Measurements from ENCODE around the gene ARMC7. TPM values are rescaled to one million over a fixed set of nuclear protein-coding genes. Genes with fewer than 3 reads are reported as not detected.
"Not testable (repeated sequence)": the region's sequence is repeated elsewhere in the genome, so short reads cannot be mapped to it uniquely, and the experiment has no call there.

The ARMC7 gene
- polyA plus RNA-seq, 6 donors from 2014 or later = 2.0 to 6.0 (median 4.5) TPM

GRCh38 chr17:75114552-75115314 is 5.0 kb downstream of the ARMC7 start:
- H3K9me3 Mint-ChIP-seq = no peaks in the 10 kb centered on the region
- peak; percentile 41 for DNase-seq
- peak overlapping the region; percentile 85 to 95 (median 92) for H3K4me3 Mint-ChIP-seq
- no peaks in the 10 kb centered on the region for H3K27me3 Mint-ChIP-seq
- H3K27ac Mint-ChIP-seq = peak overlapping the region; percentile 87 to 98 (median 94)
- H3K4me1 Mint-ChIP-seq = peaks cover 44 to 76% (median 67%) of the 10 kb centered on the region in 3 donors
- H3K36me3 Mint-ChIP-seq = peaks cover 0 to 8% of the 10 kb centered on the region in 2 donors
- peak; percentile 64 to 70 for ATAC-seq (ENCODE audit: low read depth in 2 of 2)

GRCh38 chr17:75115555-75115954 is 5.8 kb downstream of the ARMC7 start:
- peak overlapping the region in 3 of 6 donors; percentile 82 to 95 (median 87) for H3K27ac Mint-ChIP-seq
- no peaks in the 10 kb centered on the region for H3K9me3 Mint-ChIP-seq
- H3K4me3 Mint-ChIP-seq = peak overlapping the region in 7 of 8 donors; percentile 9 to 95 (median 88)
- H3K36me3 Mint-ChIP-seq = peaks cover 0 to 15% of the 10 kb centered on the region in 2 donors
- H3K27me3 Mint-ChIP-seq = no peaks in the 10 kb centered on the region
- peaks cover 44 to 74% (median 69%) of the 10 kb centered on the region in 3 donors for H3K4me1 Mint-ChIP-seq
- ATAC-seq (ENCODE audit: low read depth in 2 of 2) (no peak), DNase-seq (no peak)

- ATAC-seq (ENCODE audit: low read depth in 2 of 2) = no peak
- DNase-seq = no peak
- peak overlapping the region in 3 of 6 donors; percentile 38 to 79 (median 62) for H3K27ac Mint-ChIP-seq
- peaks cover 4 to 18% of the 10 kb centered on the region in 2 donors for H3K36me3 Mint-ChIP-seq
- H3K27me3 Mint-ChIP-seq = no peaks in the 10 kb centered on the region
- peak overlapping the region in 2 of 8 donors; percentile 47 to 72 for H3K4me3 Mint-ChIP-seq
- peaks cover 41 to 71% (median 66%) of the 10 kb centered on the region in 3 donors for H3K4me1 Mint-ChIP-seq
- no peaks in the 10 kb centered on the region for H3K9me3 Mint-ChIP-seq
These were observed 7.0 kb downstream of the ARMC7 start for GRCh38 chr17:75116737-75117136.

- peaks cover 37 to 65% (median 59%) of the 10 kb centered on the region in 3 donors for H3K4me1 Mint-ChIP-seq
These were observed 8.5 kb downstream of the ARMC7 start for GRCh38 chr17:75118307-75118706.

GRCh38 chr17:75124041-75124818 is 14.5 kb downstream of the ARMC7 start:
- Mint-ChIP-seq H3K27ac (peak overlapping the region in 1 of 6 donors; percentile 34), H3K9me3 (no peaks in the 10 kb centered on the region), H3K4me1 (peaks cover 28 to 48% (median 41%) of the 10 kb centered on the region in 3 donors), H3K27me3 (no peaks in the 10 kb centered on the region), H3K36me3 (peaks cover 4 to 14% of the 10 kb centered on the region in 2 donors), H3K4me3 (peak overlapping the region in 1 of 8 donors; percentile 65)
- ATAC-seq (ENCODE audit: low read depth in 2 of 2) = no peak
- no peak for DNase-seq

More at GRCh38 chr17:75118307-75118706, 8.5 kb downstream of the ARMC7 start:
- H3K27ac Mint-ChIP-seq = peak overlapping the region in 3 of 6 donors; percentile 60 to 79 (median 66)
- no peak for DNase-seq
- peaks cover 4 to 14% of the 10 kb centered on the region in 2 donors for H3K36me3 Mint-ChIP-seq
- H3K9me3 Mint-ChIP-seq = no peaks in the 10 kb centered on the region
- ATAC-seq (ENCODE audit: low read depth in 2 of 2) = no peak
- peak overlapping the region in 4 of 8 donors; percentile 39 to 88 (median 69) for H3K4me3 Mint-ChIP-seq
- H3K27me3 Mint-ChIP-seq = no peaks in the 10 kb centered on the region

- no peak for ATAC-seq (ENCODE audit: low read depth in 2 of 2)
These were observed 15.0 kb downstream of the ARMC7 start for GRCh38 chr17:75124819-75125162.

GRCh38 chr17:75125984-75126383 is 16.2 kb downstream of the ARMC7 start:
- peaks cover 31 to 56% (median 49%) of the 10 kb centered on the region in 3 donors for H3K4me1 Mint-ChIP-seq
- ATAC-seq (ENCODE audit: low read depth in 2 of 2) (no peak), DNase-seq (no peak)
- no peaks in the 10 kb centered on the region for H3K9me3 Mint-ChIP-seq
- no peaks in the 10 kb centered on the region for H3K27me3 Mint-ChIP-seq
- peaks cover 1 to 8% of the 10 kb centered on the region in 2 donors for H3K36me3 Mint-ChIP-seq
- H3K27ac Mint-ChIP-seq = peak overlapping the region in 3 of 6 donors; percentile 28 to 65 (median 44)
- H3K4me3 Mint-ChIP-seq = peak overlapping the region in 4 of 8 donors; percentile 24 to 55 (median 34)

More at GRCh38 chr17:75124819-75125162, 15.0 kb downstream of the ARMC7 start:
- DNase-seq = no peak
- H3K4me1 Mint-ChIP-seq = peaks cover 28 to 54% (median 46%) of the 10 kb centered on the region in 3 donors
- no peaks in the 10 kb centered on the region for H3K9me3 Mint-ChIP-seq
- H3K27me3 Mint-ChIP-seq = no peaks in the 10 kb centered on the region
- peak overlapping the region in 1 of 6 donors; percentile 36 for H3K27ac Mint-ChIP-seq
- peaks cover 4 to 14% of the 10 kb centered on the region in 2 donors for H3K36me3 Mint-ChIP-seq
- H3K4me3 Mint-ChIP-seq = no peak overlapping the region

- DNase-seq (no peak), ATAC-seq (ENCODE audit: low read depth in 2 of 2) (no peak)
- peak overlapping the region in 1 of 6 donors; percentile 45 for H3K27ac Mint-ChIP-seq
- H3K4me1 Mint-ChIP-seq = peaks cover 31 to 54% (median 52%) of the 10 kb centered on the region in 3 donors
- H3K4me3 Mint-ChIP-seq = peak overlapping the region in 2 of 8 donors; percentile 18 to 42
- peaks cover 0 to 6% of the 10 kb centered on the region in 2 donors for H3K36me3 Mint-ChIP-seq
- no peaks in the 10 kb centered on the region for H3K9me3 Mint-ChIP-seq
- no peaks in the 10 kb centered on the region for H3K27me3 Mint-ChIP-seq
These were observed 17.2 kb downstream of the ARMC7 start for GRCh38 chr17:75126954-75127353.

GRCh38 chr17:75127936-75128335 is 18.2 kb downstream of the ARMC7 start:
- H3K4me3 Mint-ChIP-seq = peak overlapping the region in 1 of 8 donors; percentile 66
- H3K9me3 Mint-ChIP-seq; H3K27me3 Mint-ChIP-seq; DNase-seq; ATAC-seq (ENCODE audit: low read depth in 2 of 2); H3K36me3 Mint-ChIP-seq: not testable (repeated sequence)
- peak overlapping the region in 1 of 6 donors; percentile 30 for H3K27ac Mint-ChIP-seq
- H3K4me1 Mint-ChIP-seq = peaks cover 31 to 61% (median 60%) of the 10 kb centered on the region in 3 donors

GRCh38 chr17:75128694-75129505 is 19.1 kb downstream of the ARMC7 start:
- Mint-ChIP-seq H3K36me3 (peaks cover 0 to 6% of the 10 kb centered on the region in 2 donors), H3K27me3 (no peaks in the 10 kb centered on the region), H3K27ac (peak overlapping the region in 5 of 6 donors; percentile 19 to 63 (median 33)), H3K4me3 (peak overlapping the region in 6 of 8 donors; percentile 49 to 95 (median 72)), H3K4me1 (peaks cover 31 to 62% (median 57%) of the 10 kb centered on the region in 3 donors), H3K9me3 (no peaks in the 10 kb centered on the region)
- DNase-seq (no peak), ATAC-seq (ENCODE audit: low read depth in 2 of 2) (no peak)

GRCh38 chr17:75129576-75129975 is 19.8 kb downstream of the ARMC7 start:
- H3K27me3 Mint-ChIP-seq = no peaks in the 10 kb centered on the region
- no peaks in the 10 kb centered on the region for H3K9me3 Mint-ChIP-seq
- H3K36me3 Mint-ChIP-seq = peaks cover 0 to 6% of the 10 kb centered on the region in 2 donors
- H3K4me3 Mint-ChIP-seq = peak overlapping the region in 7 of 8 donors; percentile 49 to 95 (median 61)
- peak overlapping the region in 2 of 6 donors; percentile 33 to 51 for H3K27ac Mint-ChIP-seq
- DNase-seq (no peak), ATAC-seq (ENCODE audit: low read depth in 2 of 2) (no peak)
- peaks cover 25 to 56% (median 52%) of the 10 kb centered on the region in 3 donors for H3K4me1 Mint-ChIP-seq

- Mint-ChIP-seq H3K9me3 (no peaks in the 10 kb centered on the region), H3K4me1 (peaks cover 19 to 50% (median 46%) of the 10 kb centered on the region in 3 donors), H3K27me3 (no peaks in the 10 kb centered on the region), H3K27ac (peak overlapping the region in 1 of 6 donors; percentile 90), H3K36me3 (peaks cover 0 to 6% of the 10 kb centered on the region in 2 donors), H3K4me3 (peak overlapping the region; percentile 91 to 96 (median 94))
- DNase-seq = no peak
- ATAC-seq (ENCODE audit: low read depth in 2 of 2) = no peak
These were observed 20.4 kb downstream of the ARMC7 start for GRCh38 chr17:75130059-75130631.
